ENCODE measurements around the gene PDGFD. TPM values are rescaled to one million over a fixed set of nuclear protein-coding genes. Genes with fewer than 3 reads are reported as not detected.

Gene PDGFD
- total RNA-seq, 4 donors from 2014 or later, result 16.1 to 108 (median 36.0) TPM

- no peak for TF ChIP-seq POLR2A (IDR thresholded peaks at IDR 0.05)
- no peak for TF ChIP-seq CTCF (IDR thresholded peaks at IDR 0.05)
Measured at GRCh38 chr11:103985041-103985440, 178.9 kb downstream of the PDGFD start.

GRCh38 chr11:103980108-103980507 lies 183.8 kb downstream of the PDGFD start:
- no peaks in the 10 kb centered on the region for H3K36me3 ChIP-seq
- H3K4me3 ChIP-seq (replicated peaks in 1 of 3), result no peak overlapping the region
- 79 to 88% methylated on average over 1 of the region's 1 CpG for WGBS, 2 donors
- H3K9me3 ChIP-seq, result no peaks in the 10 kb centered on the region
- intact Hi-C loops (cut with DNase I), result no loop called here
- TF ChIP-seq POLR2A (IDR thresholded peaks at IDR 0.05) (no peak), CTCF (IDR thresholded peaks at IDR 0.05) (no peak)
- DNase-seq, result no peak
- no peak overlapping the region for H3K27ac ChIP-seq
- H3K4me1 ChIP-seq, result no peaks in the 10 kb centered on the region
- H3K27me3 ChIP-seq, result no peaks in the 10 kb centered on the region

More at GRCh38 chr11:103985041-103985440, 178.9 kb downstream of the PDGFD start:
- Histone ChIP-seq H3K4me3 (replicated peaks in 1 of 3) (no peak overlapping the region), H3K36me3 (no peaks in the 10 kb centered on the region), H3K27ac (no peak overlapping the region), H3K4me1 (no peaks in the 10 kb centered on the region), H3K27me3 (no peaks in the 10 kb centered on the region), H3K9me3 (no peaks in the 10 kb centered on the region)
- intact Hi-C loops (cut with DNase I), result no loop called here
- DNase-seq, result no peak
- 92 to 97% methylated on average over 1 of the region's 1 CpG for WGBS, 2 donors

GRCh38 chr11:103978616-103979595 lies 185.0 kb downstream of the PDGFD start:
- Histone ChIP-seq H3K27me3 (no peaks in the 10 kb centered on the region), H3K9me3 (no peaks in the 10 kb centered on the region), H3K4me3 (replicated peaks in 1 of 3) (no peak overlapping the region), H3K27ac (no peak overlapping the region), H3K36me3 (no peaks in the 10 kb centered on the region), H3K4me1 (no peaks in the 10 kb centered on the region)
- no peak for DNase-seq
- intact Hi-C loops (cut with DNase I), result no loop called here
- no peak for TF ChIP-seq CTCF (IDR thresholded peaks at IDR 0.05)
- no peak for TF ChIP-seq POLR2A (IDR thresholded peaks at IDR 0.05)
- WGBS, 2 donors, result 62 to 75% methylated on average over 5 of the region's 5 CpGs

GRCh38 chr11:103972013-103972412 lies 191.9 kb downstream of the PDGFD start:
- no peaks in the 10 kb centered on the region for H3K9me3 ChIP-seq
- WGBS, 2 donors, result 87 to 88% methylated on average over 4 of the region's 4 CpGs
- no peak for DNase-seq
- intact Hi-C loops (cut with DNase I), result no loop called here
- no peak for TF ChIP-seq CTCF (IDR thresholded peaks at IDR 0.05)
- TF ChIP-seq POLR2A (IDR thresholded peaks at IDR 0.05), result no peak
- H3K27me3 ChIP-seq, result no peaks in the 10 kb centered on the region
- no peaks in the 10 kb centered on the region for H3K4me1 ChIP-seq
- no peaks in the 10 kb centered on the region for H3K36me3 ChIP-seq
- H3K27ac ChIP-seq, result no peak overlapping the region
- H3K4me3 ChIP-seq (replicated peaks in 1 of 3), result no peak overlapping the region

GRCh38 chr11:103970701-103971249 lies 193.2 kb downstream of the PDGFD start:
- no peak overlapping the region for H3K4me3 ChIP-seq (replicated peaks in 1 of 3)
- H3K4me1 ChIP-seq, result no peaks in the 10 kb centered on the region
- intact Hi-C loops (cut with DNase I), result no loop called here
- H3K36me3 ChIP-seq, result no peaks in the 10 kb centered on the region
- H3K27me3 ChIP-seq, result no peaks in the 10 kb centered on the region
- H3K9me3 ChIP-seq, result no peaks in the 10 kb centered on the region
- no peak overlapping the region for H3K27ac ChIP-seq
- no peak for DNase-seq
- TF ChIP-seq POLR2A (IDR thresholded peaks at IDR 0.05) (no peak), CTCF (IDR thresholded peaks at IDR 0.05) (no peak)
- WGBS, 2 donors, result 93 to 98% methylated on average over 1 of the region's 1 CpG

All from thyroid gland (tissue), 4 donors.